ENCODE results near the gene GATA5.

DNA sequence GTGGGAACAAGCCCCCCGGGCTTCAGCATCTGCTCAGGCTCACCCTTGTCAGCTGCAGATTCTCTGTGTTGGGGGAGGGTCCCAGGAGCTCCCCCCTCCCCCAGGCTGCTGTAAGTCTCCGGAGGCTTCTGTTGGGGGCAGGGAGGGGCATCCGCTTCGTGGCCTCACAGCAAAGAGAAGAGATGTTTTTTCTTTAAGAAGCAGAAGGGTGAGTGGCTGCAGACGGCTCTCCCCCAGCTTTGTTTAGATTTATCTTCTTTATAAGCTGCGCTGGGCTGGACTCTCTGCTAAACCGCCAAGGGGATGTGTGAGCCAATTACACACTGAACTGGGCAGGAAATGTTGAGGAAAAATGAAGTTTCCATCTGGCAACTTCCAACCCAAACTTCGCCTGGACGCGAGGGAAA is 48.7 kb upstream of the GATA5 start:
- TF ChIP-seq YY1 (IDR thresholded peaks at IDR 0.05; ENCODE audit: low read depth) (no peak), TCF12 (IDR thresholded peaks at IDR 0.05; ENCODE audit: low read depth) (no peak), RAD21 (IDR thresholded peaks at IDR 0.05; ENCODE audit: low read depth) (no peak), USF1 (IDR thresholded peaks at IDR 0.05) (no peak), TEAD4 (IDR thresholded peaks at IDR 0.05) (no peak), CEBPB (IDR thresholded peaks at IDR 0.05) (no peak), ZBTB7A (IDR thresholded peaks at IDR 0.05; ENCODE audit: low read depth) (no peak), EP300 (IDR thresholded peaks at IDR 0.05; ENCODE audit: borderline replicate concordance) (no peak), FOXM1 (IDR thresholded peaks at IDR 0.05; ENCODE audit: borderline replicate concordance, low read depth) (no peak), TAF1 (IDR thresholded peaks at IDR 0.05; ENCODE audit: low read depth) (no peak), CREB1 (IDR thresholded peaks at IDR 0.05; ENCODE audit: low read depth) (no peak)
- TF ChIP-seq, protein P1, sequence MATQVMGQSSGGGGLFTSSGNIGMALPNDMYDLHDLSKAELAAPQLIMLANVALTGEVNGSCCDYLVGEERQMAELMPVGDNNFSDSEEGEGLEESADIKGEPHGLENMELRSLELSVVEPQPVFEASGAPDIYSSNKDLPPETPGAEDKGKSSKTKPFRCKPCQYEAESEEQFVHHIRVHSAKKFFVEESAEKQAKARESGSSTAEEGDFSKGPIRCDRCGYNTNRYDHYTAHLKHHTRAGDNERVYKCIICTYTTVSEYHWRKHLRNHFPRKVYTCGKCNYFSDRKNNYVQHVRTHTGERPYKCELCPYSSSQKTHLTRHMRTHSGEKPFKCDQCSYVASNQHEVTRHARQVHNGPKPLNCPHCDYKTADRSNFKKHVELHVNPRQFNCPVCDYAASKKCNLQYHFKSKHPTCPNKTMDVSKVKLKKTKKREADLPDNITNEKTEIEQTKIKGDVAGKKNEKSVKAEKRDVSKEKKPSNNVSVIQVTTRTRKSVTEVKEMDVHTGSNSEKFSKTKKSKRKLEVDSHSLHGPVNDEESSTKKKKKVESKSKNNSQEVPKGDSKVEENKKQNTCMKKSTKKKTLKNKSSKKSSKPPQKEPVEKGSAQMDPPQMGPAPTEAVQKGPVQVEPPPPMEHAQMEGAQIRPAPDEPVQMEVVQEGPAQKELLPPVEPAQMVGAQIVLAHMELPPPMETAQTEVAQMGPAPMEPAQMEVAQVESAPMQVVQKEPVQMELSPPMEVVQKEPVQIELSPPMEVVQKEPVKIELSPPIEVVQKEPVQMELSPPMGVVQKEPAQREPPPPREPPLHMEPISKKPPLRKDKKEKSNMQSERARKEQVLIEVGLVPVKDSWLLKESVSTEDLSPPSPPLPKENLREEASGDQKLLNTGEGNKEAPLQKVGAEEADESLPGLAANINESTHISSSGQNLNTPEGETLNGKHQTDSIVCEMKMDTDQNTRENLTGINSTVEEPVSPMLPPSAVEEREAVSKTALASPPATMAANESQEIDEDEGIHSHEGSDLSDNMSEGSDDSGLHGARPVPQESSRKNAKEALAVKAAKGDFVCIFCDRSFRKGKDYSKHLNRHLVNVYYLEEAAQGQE (IDR thresholded peaks at IDR 0.05; ENCODE audit: low read depth), result no peak
- TF ChIP-seq, protein P2, sequence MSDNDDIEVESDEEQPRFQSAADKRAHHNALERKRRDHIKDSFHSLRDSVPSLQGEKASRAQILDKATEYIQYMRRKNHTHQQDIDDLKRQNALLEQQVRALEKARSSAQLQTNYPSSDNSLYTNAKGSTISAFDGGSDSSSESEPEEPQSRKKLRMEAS (IDR thresholded peaks at IDR 0.05), result no peak
